ENCODE data around the gene ZCCHC24.

The ZCCHC24 gene

GRCh38 chr10:79394664-79395063, 50.8 kb downstream of the ZCCHC24 start:
- FAIRE-seq = no peak

- no peak for FAIRE-seq
Measured at GRCh38 chr10:79393924-79394610, 51.4 kb downstream of the ZCCHC24 start.

- no peak for FAIRE-seq
Measured at GRCh38 chr10:79393221-79393923, 52.1 kb downstream of the ZCCHC24 start.

- FAIRE-seq = no peak
Measured at GRCh38 chr10:79392506-79393176, 52.8 kb downstream of the ZCCHC24 start.

GRCh38 chr10:79392020-79392398, 53.4 kb downstream of the ZCCHC24 start:
- FAIRE-seq = no peak

GRCh38 chr10:79391231-79392019, 54.0 kb downstream of the ZCCHC24 start:
- FAIRE-seq = no peak

- no peak for FAIRE-seq
Measured at GRCh38 chr10:79390551-79391229, 54.7 kb downstream of the ZCCHC24 start.

GRCh38 chr10:79390057-79390456, 55.4 kb downstream of the ZCCHC24 start:
- FAIRE-seq = no peak

GRCh38 chr10:79387974-79388850, 57.2 kb downstream of the ZCCHC24 start:
- FAIRE-seq = no peak

- FAIRE-seq = no peak
Measured at GRCh38 chr10:79387466-79387973, 57.9 kb downstream of the ZCCHC24 start.

- FAIRE-seq = no peak
Measured at GRCh38 chr10:79386637-79387465, 58.6 kb downstream of the ZCCHC24 start.

GRCh38 chr10:79385804-79386531, 59.5 kb downstream of the ZCCHC24 start:
- FAIRE-seq = no peak

GRCh38 chr10:79385392-79385795, 60.0 kb downstream of the ZCCHC24 start:
- no peak for FAIRE-seq

- no peak for FAIRE-seq
Measured at GRCh38 chr10:79384773-79385391, 60.5 kb downstream of the ZCCHC24 start.

GRCh38 chr10:79383974-79384606, 61.3 kb downstream of the ZCCHC24 start:
- FAIRE-seq = no peak

- FAIRE-seq = no peak
Measured at GRCh38 chr10:79382491-79382941, 62.9 kb downstream of the ZCCHC24 start.

- no peak for FAIRE-seq
Measured at GRCh38 chr10:79381804-79382221, 63.6 kb downstream of the ZCCHC24 start.

- no peak for FAIRE-seq
Measured at GRCh38 chr10:79380946-79381721, 64.3 kb downstream of the ZCCHC24 start.

Data from colon (tissue), 2 donors.